Activated naive CD4-positive, alpha-beta T cell treated with anti-CD3 and anti-CD28 coated beads, Interleukin-2, amount 10 ng/mL, durations not matched to agents 7 days and 5 days (primary cell): ENCODE data around the gene MYOT.

Experiments
- CTCF ChIA-PET: fragments of 350-600 bp; sonication (Branson Sonifier 250); formaldehyde crosslinking; loops from one replicate; lab custom pipeline; 2021; ENCODE audit warnings: antibody characterized with exemption; lab: Charles Lee
- DNase-seq: peaks from one replicate; pipeline ENCODE4 v3.0.0-alpha.2; 2020
- H3K27ac Mint-ChIP-seq: one replicate; pipeline ENCODE4 v1.8.0; 2021; ENCODE audit warnings: mild to moderate bottlenecking, moderate library complexity, mixed read lengths
- H3K27me3 Mint-ChIP-seq: one replicate; pipeline ENCODE4 v1.8.0; 2021; ENCODE audit warnings: mild to moderate bottlenecking, mixed read lengths
- H3K36me3 Mint-ChIP-seq: one replicate; pipeline ENCODE4 v1.8.0; 2021; ENCODE audit warnings: mixed read lengths
- H3K4me1 Mint-ChIP-seq: one replicate; pipeline ENCODE4 v1.8.0; 2021; ENCODE audit warnings: mixed read lengths
- H3K4me3 Mint-ChIP-seq: one replicate; pipeline ENCODE4 v1.8.0; 2021; ENCODE audit warnings: mild to moderate bottlenecking, moderate library complexity, mixed read lengths
- H3K9me3 Mint-ChIP-seq: one replicate; pipeline ENCODE4 v1.8.0; 2021; ENCODE audit warnings: mixed read lengths

The MYOT gene

DNA sequence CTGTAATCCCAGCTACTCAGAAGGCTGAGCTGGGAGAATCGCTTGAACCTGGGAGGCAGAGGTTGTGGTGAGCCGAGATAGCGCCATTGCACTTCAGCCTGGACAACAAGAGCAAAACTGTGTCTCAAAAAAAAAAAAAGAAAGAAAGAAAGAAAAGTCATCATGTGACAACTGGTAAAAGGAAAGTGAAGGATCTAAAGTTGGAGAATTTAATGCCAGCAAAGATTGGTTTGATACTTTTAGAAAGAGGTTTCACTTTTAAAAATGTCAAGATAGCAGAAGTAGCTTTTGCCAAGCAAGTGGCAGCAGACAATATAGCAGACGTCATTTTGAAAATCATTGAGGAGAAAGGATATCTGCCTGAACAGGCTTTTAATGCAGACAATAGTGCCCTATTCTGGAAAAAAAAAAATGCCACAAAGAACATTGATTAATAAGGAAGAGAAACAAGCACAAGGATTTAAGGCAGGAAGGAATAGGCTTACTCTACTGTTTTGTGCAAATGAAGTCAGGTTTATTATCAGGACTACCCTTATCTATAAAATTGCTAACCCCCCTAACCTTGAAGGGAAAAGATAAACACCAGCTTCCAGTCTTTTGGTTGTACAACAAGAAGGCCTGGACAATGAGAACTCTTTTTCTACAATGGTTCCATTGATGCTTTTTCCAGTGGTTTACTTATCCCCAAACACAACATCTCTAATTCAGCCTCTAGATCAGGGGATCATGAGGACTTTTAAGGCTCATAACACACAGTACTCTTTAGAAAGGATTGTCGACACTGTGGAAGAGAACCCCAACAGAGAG lies 33.6 kb downstream of the MYOT start:
- no peak for DNase-seq
- no peaks in the 10 kb centered on the region for H3K9me3 Mint-ChIP-seq
- CTCF ChIA-PET = interaction anchor here (0.6 to 1.1 kb wide), 2 partner anchors 12 to 102 kb away, joined by 3 read pairs; partner anchors contain the start of gene PKD2L2
- H3K4me3 Mint-ChIP-seq = no peak overlapping the region
- H3K36me3 Mint-ChIP-seq = no peaks in the 10 kb centered on the region
- H3K4me1 Mint-ChIP-seq = peaks cover 3% of the 10 kb centered on the region
- H3K27ac Mint-ChIP-seq = no peak overlapping the region
- H3K27me3 Mint-ChIP-seq = peaks cover 13% of the 10 kb centered on the region

DNA sequence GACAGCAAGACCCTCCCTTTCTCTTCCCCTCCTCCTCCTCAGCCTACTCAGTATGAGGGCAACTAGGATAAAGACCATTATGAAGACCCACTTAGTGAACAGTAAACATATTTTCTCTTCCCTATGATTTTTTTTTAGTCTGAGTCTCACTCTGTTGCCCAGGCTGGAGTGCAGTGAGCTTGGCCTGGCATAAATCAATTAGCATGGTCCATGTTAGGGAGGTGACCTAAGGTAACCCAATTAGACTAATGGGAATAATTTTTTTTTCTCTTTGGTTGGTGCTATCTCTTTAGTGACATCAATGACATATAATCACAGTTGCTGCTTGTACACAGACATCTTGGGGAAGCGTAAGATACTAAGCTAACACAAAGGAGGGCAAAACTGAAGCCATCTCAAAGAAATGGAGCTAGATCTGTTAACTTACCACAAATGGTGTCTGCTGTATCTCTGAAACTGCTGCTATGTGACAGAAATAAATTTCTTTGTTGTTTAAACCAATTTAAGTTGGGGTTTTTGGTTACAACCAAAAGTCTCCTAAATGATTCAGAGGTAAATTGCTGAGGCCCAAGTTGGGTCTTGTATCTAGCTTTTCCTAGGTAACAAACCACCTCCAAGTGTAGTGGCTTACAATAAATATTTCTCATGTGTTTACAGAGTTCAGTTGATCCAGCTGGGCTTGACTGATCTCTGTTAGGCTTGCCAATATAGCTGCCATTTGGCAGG lies 34.9 kb downstream of the MYOT start:
- peaks cover 13% of the 10 kb centered on the region for H3K27me3 Mint-ChIP-seq
- H3K9me3 Mint-ChIP-seq = no peaks in the 10 kb centered on the region
- CTCF ChIA-PET = interaction anchor here (1.1 kb wide), 1 partner anchor 42 kb away, joined by 4 read pairs; no protein-coding TSS in a partner anchor
- no peak overlapping the region for H3K27ac Mint-ChIP-seq
- no peaks in the 10 kb centered on the region for H3K36me3 Mint-ChIP-seq
- H3K4me3 Mint-ChIP-seq = no peak overlapping the region
- DNase-seq = no peak
- peaks cover 3% of the 10 kb centered on the region for H3K4me1 Mint-ChIP-seq

GRCh38 chr5:137914758-137915157 lies 47.1 kb downstream of the MYOT start:
- CTCF ChIA-PET = no interaction called here
- H3K4me1 Mint-ChIP-seq = no peaks in the 10 kb centered on the region
- peaks cover 9% of the 10 kb centered on the region for H3K9me3 Mint-ChIP-seq
- H3K27me3 Mint-ChIP-seq = peaks cover 28% of the 10 kb centered on the region
- H3K4me3 Mint-ChIP-seq = no peak overlapping the region
- H3K27ac Mint-ChIP-seq = no peak overlapping the region
- DNase-seq = no peak
- H3K36me3 Mint-ChIP-seq = no peaks in the 10 kb centered on the region

DNA sequence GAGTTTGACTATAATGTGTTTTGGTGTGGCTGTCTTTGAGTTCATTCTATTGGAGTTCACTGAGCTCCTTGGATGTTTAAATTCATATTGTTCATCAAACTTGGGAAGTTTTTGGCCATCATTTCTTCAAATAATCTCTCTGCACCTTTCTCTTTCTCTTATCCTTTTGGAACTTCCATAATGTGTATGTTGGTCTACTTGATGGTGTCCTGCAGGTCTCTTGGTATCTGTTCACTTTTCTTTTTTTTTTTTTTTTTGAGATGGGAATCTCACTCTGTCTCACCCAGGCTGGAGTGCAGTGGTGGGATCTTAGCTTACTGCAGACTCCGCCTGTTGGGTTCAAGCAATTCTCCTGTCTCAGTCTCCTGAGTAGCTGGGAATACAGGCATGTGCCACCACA lies 49.3 kb downstream of the MYOT start:
- CTCF ChIA-PET = interaction anchor here (0.6 kb wide), 1 partner anchor 23 kb away, joined by 3 read pairs; no protein-coding TSS in a partner anchor

GRCh38 chr5:137921931-137922330 lies 54.3 kb downstream of the MYOT start:
- H3K4me1 Mint-ChIP-seq = no peaks in the 10 kb centered on the region
- no peak overlapping the region for H3K27ac Mint-ChIP-seq
- H3K36me3 Mint-ChIP-seq = no peaks in the 10 kb centered on the region

More for the DNA sequence above, 49.3 kb downstream of the MYOT start:
- H3K27ac Mint-ChIP-seq = no peak overlapping the region
- no peaks in the 10 kb centered on the region for H3K36me3 Mint-ChIP-seq
- peaks cover 22% of the 10 kb centered on the region for H3K27me3 Mint-ChIP-seq
- H3K4me1 Mint-ChIP-seq = no peaks in the 10 kb centered on the region
- DNase-seq = no peak
- peaks cover 9% of the 10 kb centered on the region for H3K9me3 Mint-ChIP-seq
- H3K4me3 Mint-ChIP-seq = no peak overlapping the region

DNA sequence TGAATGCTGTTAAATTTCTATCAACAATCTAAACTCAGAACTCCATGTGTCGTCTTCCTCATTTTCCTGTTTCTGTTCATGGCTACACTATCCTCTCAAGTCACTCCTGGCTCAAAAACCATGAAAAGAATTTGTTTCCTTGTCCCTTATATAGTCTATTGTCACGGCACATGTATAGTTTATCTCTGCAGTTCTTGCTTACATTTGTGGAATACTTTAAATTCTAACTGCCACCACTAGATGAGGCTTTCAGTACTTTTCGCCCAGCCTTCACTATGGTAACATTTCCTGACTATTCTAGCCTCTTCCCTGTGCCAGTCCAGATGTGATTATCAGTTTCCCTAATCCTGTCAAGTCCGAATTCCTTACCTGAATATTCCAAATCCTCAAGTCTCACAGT lies 56.2 kb downstream of the MYOT start:
- Mint-ChIP-seq H3K4me1 (no peaks in the 10 kb centered on the region), H3K36me3 (peaks cover 2% of the 10 kb centered on the region), H3K27ac (no peak overlapping the region), H3K9me3 (no peaks in the 10 kb centered on the region), H3K4me3 (no peak overlapping the region), H3K27me3 (no peaks in the 10 kb centered on the region)
- DNase-seq = no peak
- CTCF ChIA-PET = no interaction called here

More at GRCh38 chr5:137921931-137922330, 54.3 kb downstream of the MYOT start:
- CTCF ChIA-PET = no interaction called here
- no peak overlapping the region for H3K4me3 Mint-ChIP-seq
- no peak for DNase-seq
- H3K9me3 Mint-ChIP-seq = peaks cover 3% of the 10 kb centered on the region
- H3K27me3 Mint-ChIP-seq = peaks cover 8% of the 10 kb centered on the region

- Mint-ChIP-seq H3K36me3 (peaks cover 20% of the 10 kb centered on the region), H3K27ac (no peak overlapping the region), H3K9me3 (no peaks in the 10 kb centered on the region), H3K27me3 (no peaks in the 10 kb centered on the region), H3K4me1 (no peaks in the 10 kb centered on the region), H3K4me3 (no peak overlapping the region)
- DNase-seq = no peak
- CTCF ChIA-PET = interaction anchor here (0.6 to 0.9 kb wide), 2 partner anchors 303 to 447 kb away, joined by 3 to 4 read pairs; no protein-coding TSS in a partner anchor
Observed at GRCh38 chr5:137932800-137933199, 65.1 kb downstream of the MYOT start.

- H3K4me3 Mint-ChIP-seq = no peak overlapping the region
- no peaks in the 10 kb centered on the region for H3K27me3 Mint-ChIP-seq
- no peaks in the 10 kb centered on the region for H3K9me3 Mint-ChIP-seq
- no peak overlapping the region for H3K27ac Mint-ChIP-seq
- peaks cover 19% of the 10 kb centered on the region for H3K36me3 Mint-ChIP-seq
- CTCF ChIA-PET = interaction anchor here (0.6 to 1.0 kb wide), 3 partner anchors 191 to 446 kb away, joined by 3 to 4 read pairs (median 3); no protein-coding TSS in a partner anchor
- DNase-seq = no peak
- H3K4me1 Mint-ChIP-seq = no peaks in the 10 kb centered on the region
Observed at GRCh38 chr5:137933491-137933911, 65.8 kb downstream of the MYOT start.

DNA sequence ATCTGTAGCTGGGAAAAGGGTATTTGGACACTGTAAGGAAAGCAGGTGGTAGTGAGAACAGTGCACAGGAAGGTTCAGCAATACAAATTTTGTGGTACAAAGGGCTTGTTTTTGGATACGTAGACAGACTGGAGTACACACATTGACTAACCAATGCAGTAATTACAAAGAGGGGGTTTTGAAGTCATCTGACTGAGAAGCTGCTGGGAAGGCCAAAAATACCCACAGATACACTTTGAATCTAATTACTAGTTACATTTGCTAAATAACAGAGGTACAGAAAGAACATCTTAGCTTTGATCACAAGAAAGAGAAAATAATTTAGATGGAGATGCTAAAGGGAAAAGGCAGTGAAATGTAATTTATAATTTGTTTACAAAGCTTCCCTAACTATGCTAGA lies 67.5 kb downstream of the MYOT start:
- Mint-ChIP-seq H3K4me3 (no peak overlapping the region), H3K27me3 (no peaks in the 10 kb centered on the region), H3K36me3 (peaks cover 34% of the 10 kb centered on the region), H3K9me3 (no peaks in the 10 kb centered on the region), H3K4me1 (no peaks in the 10 kb centered on the region), H3K27ac (peak overlapping the region; percentile 59)
- DNase-seq = no peak
- CTCF ChIA-PET = no interaction called here

- Mint-ChIP-seq H3K4me1 (no peaks in the 10 kb centered on the region), H3K9me3 (no peaks in the 10 kb centered on the region), H3K4me3 (no peak overlapping the region), H3K27ac (no peak overlapping the region), H3K27me3 (no peaks in the 10 kb centered on the region), H3K36me3 (peaks cover 38% of the 10 kb centered on the region)
- no peak for DNase-seq
- CTCF ChIA-PET = interaction anchor here (0.6 kb wide), 1 partner anchor 340 kb away, joined by 3 read pairs; no protein-coding TSS in a partner anchor
Observed at GRCh38 chr5:137935694-137936093, 68.0 kb downstream of the MYOT start.
